HFFc6 (cell line): ENCODE data around the gene ATP2B1. TPM values are rescaled to one million over a fixed set of nuclear protein-coding genes. Genes with fewer than 3 reads are reported as not detected.

Experiments used
- DNase-seq: peaks from one replicate; pipeline ENCODE4 v3.0.0-alpha.2; 2018
- H3K27ac Mint-ChIP-seq: 2 replicates; pipeline ENCODE4 v1.8.0; 2020; ENCODE audit warnings: mild to moderate bottlenecking, mixed read lengths
- H3K27me3 Mint-ChIP-seq: 2 replicates; pipeline ENCODE4 v1.8.0; 2021; ENCODE audit warnings: mild to moderate bottlenecking, moderate library complexity, mixed read lengths; ENCODE audit not compliant: insufficient read depth
- H3K36me3 Mint-ChIP-seq: 2 replicates; pipeline ENCODE4 v1.8.0; 2021; ENCODE audit warnings: low read depth, mixed read lengths
- H3K4me1 Mint-ChIP-seq: 2 replicates; pipeline ENCODE4 v1.8.0; 2020; ENCODE audit warnings: low read depth, mixed read lengths
- H3K4me3 Mint-ChIP-seq: 2 replicates; pipeline ENCODE4 v1.8.0; 2020; ENCODE audit warnings: mild to moderate bottlenecking, moderate library complexity, mixed read lengths
- H3K9me3 Mint-ChIP-seq: 2 replicates; pipeline ENCODE4 v1.8.0; 2020; ENCODE audit warnings: mild to moderate bottlenecking, mixed read lengths
- CTCF ChIP-seq: fragments of 200-600 bp; sonication (generic); IDR thresholded peaks from 2 replicates; pipeline ENCODE4 v1.5.0; 2021; ENCODE audit warnings: antibody characterized with exemption, mild to moderate bottlenecking
- total RNA-seq, 6 experiments: library from RNA; stranded (reverse); fragmentation: NEBNext Ultra II Directional; extraction: Animal tissue kit (Norgen Biotek cat#: 25700); gene quantifications; 2 replicates in 1 of 6; 3 replicates in 5 of 6; pipeline ENCODE4 v1.2.3, GENCODE V29; 2021

Gene ATP2B1
- total RNA-seq, 6 experiments from 2014 or later, result 45.3 to 67.6 (median 53.4) TPM

GRCh38 chr12:89552376-89552775, 156.3 kb downstream of the ATP2B1 start:
- H3K4me3 Mint-ChIP-seq, result no peak overlapping the region
- H3K9me3 Mint-ChIP-seq, result no peaks in the 10 kb centered on the region
- no peaks in the 10 kb centered on the region; the same call in 1 of the 2 replicates for H3K27me3 Mint-ChIP-seq
- H3K4me1 Mint-ChIP-seq, result peaks cover 8% of the 10 kb centered on the region
- no peaks in the 10 kb centered on the region for H3K36me3 Mint-ChIP-seq
- no peak for TF ChIP-seq CTCF
- H3K27ac Mint-ChIP-seq, result no peak overlapping the region
- DNase-seq, result no peak

GRCh38 chr12:89551747-89552146, 156.9 kb downstream of the ATP2B1 start:
- Mint-ChIP-seq H3K27ac (no peak overlapping the region), H3K9me3 (no peaks in the 10 kb centered on the region), H3K4me1 (peaks cover 8% of the 10 kb centered on the region), H3K27me3 (no peaks in the 10 kb centered on the region; the same call in 1 of the 2 replicates), H3K36me3 (no peaks in the 10 kb centered on the region), H3K4me3 (no peak overlapping the region)
- TF ChIP-seq CTCF, result no peak
- DNase-seq, result no peak

- DNase-seq, result no peak
- Mint-ChIP-seq H3K36me3 (no peaks in the 10 kb centered on the region), H3K4me1 (peaks cover 34% of the 10 kb centered on the region), H3K9me3 (no peaks in the 10 kb centered on the region), H3K4me3 (no peak overlapping the region), H3K27ac (no peak overlapping the region), H3K27me3 (no peaks in the 10 kb centered on the region)
- TF ChIP-seq CTCF, result no peak
Measured at GRCh38 chr12:89547101-89547500, 161.5 kb downstream of the ATP2B1 start.

GRCh38 chr12:89546151-89546550, 162.5 kb downstream of the ATP2B1 start:
- Mint-ChIP-seq H3K36me3 (no peaks in the 10 kb centered on the region), H3K4me1 (peaks cover 33% of the 10 kb centered on the region), H3K27ac (no peak overlapping the region), H3K9me3 (no peaks in the 10 kb centered on the region), H3K27me3 (no peaks in the 10 kb centered on the region), H3K4me3 (no peak overlapping the region)
- no peak for TF ChIP-seq CTCF
- DNase-seq, result no peak

- H3K27me3 Mint-ChIP-seq, result no peaks in the 10 kb centered on the region
- peak; percentile 42 for DNase-seq
- H3K4me3 Mint-ChIP-seq, result no peak overlapping the region
- TF ChIP-seq CTCF, result no peak
- peaks cover 33% of the 10 kb centered on the region for H3K4me1 Mint-ChIP-seq
- no peaks in the 10 kb centered on the region for H3K9me3 Mint-ChIP-seq
- H3K27ac Mint-ChIP-seq, result peak overlapping the region; percentile 10; the same call in 1 of the 2 replicates
- H3K36me3 Mint-ChIP-seq, result no peaks in the 10 kb centered on the region
Measured at GRCh38 chr12:89544681-89545184, 163.9 kb downstream of the ATP2B1 start.

- H3K36me3 Mint-ChIP-seq, result no peaks in the 10 kb centered on the region
- no peak for TF ChIP-seq CTCF
- no peak overlapping the region for H3K27ac Mint-ChIP-seq
- no peak overlapping the region for H3K4me3 Mint-ChIP-seq
- H3K9me3 Mint-ChIP-seq, result no peaks in the 10 kb centered on the region
- no peaks in the 10 kb centered on the region for H3K27me3 Mint-ChIP-seq
- no peak for DNase-seq
- peaks cover 33% of the 10 kb centered on the region for H3K4me1 Mint-ChIP-seq
Measured at GRCh38 chr12:89544022-89544421, 164.6 kb downstream of the ATP2B1 start.
